HG03159 (cell line): Measurements from ENCODE around the gene KBTBD4.
A peak's percentile ranks its signal among the peaks of the same experiment; 100 is the strongest.
"Not testable (repeated sequence)": the region's sequence is repeated elsewhere in the genome, so short reads cannot be mapped to it uniquely, and the experiment has no call there.

Source experiments
- ATAC-seq: cut with Tn5 transposase; IDR thresholded peaks from one replicate; pipeline ENCODE4 v1.9.1; 2021; ENCODE audit warnings: mild to moderate bottlenecking, moderate library complexity; ENCODE audit not compliant: unreplicated experiment

KBTBD4 gene

DNA sequence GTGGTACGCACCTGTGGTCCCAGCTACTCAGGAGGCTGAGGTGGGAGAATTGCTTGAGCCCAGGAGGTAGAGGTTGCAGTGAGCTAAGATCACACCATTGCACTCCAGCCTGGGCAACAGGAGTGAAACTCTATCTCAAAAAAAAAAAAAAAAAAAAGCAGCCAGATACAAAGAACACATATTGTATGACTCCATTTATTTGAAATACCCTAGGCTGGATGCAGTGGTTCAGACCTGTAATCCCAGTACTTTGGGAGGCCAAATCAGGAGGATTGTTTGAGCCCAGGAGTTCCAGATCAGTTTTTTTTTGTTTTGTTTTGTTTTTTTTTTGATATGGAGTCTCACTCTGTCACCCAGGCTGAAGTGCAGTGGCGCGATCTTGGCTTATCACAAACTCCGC lies 16.4 kb downstream of the KBTBD4 start:
- not testable (repeated sequence) for ATAC-seq

- no peak for ATAC-seq
These were observed 18.3 kb downstream of the KBTBD4 start for GRCh38 chr11:47560426-47560825.

DNA sequence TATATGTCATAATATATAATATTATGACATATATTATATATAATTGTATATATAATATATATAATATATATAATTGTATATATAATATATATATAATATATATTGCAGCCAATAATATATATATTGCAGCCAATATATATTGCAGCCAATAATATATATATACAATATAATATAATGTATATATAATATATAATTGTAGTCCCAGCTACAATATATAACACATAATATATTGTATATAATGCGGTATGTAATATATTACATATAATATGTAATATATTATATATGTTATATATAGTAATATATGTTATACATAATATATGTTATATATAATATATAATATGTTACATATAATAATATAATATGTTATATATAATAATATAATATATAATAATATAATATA lies 20.1 kb downstream of the KBTBD4 start:
- no peak for ATAC-seq

DNA sequence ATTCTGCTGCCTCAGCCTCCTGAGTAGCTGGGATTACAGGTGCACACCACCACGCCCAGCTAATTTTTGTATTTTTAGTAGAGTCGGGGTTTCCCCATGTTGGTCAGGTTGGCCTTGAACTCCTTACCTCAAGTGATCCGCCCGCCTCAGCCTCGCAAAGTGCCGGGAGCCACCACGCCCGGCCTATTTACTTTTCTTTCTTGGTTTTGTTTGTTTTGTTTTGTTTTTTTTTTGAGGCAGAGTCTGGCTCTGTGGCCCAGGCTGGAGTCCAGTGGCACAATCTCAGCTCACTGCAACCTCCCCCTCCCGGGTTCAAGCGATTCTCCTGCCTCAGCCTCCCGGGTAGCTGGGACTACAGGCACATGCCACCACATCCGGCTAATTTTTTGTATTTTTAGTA lies 21.8 kb downstream of the KBTBD4 start:
- ATAC-seq = not testable (repeated sequence)

DNA sequence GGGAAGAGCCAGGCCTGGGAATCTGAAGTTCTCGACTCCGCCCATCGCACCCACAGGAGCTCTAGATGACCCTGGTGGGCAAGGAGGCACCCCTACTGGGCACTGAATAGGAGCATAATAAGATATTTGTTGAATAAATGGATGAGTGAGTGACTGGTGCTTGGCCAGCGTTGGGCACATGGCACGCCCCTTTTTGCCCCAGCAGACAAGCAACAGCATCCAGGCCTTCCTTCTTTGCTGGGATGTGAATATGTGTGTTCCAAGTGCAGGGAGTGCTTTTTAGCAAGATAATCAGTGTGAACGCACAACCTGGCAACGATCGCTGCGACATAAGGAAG lies 25.4 kb downstream of the KBTBD4 start:
- ATAC-seq = peak; percentile 29

DNA sequence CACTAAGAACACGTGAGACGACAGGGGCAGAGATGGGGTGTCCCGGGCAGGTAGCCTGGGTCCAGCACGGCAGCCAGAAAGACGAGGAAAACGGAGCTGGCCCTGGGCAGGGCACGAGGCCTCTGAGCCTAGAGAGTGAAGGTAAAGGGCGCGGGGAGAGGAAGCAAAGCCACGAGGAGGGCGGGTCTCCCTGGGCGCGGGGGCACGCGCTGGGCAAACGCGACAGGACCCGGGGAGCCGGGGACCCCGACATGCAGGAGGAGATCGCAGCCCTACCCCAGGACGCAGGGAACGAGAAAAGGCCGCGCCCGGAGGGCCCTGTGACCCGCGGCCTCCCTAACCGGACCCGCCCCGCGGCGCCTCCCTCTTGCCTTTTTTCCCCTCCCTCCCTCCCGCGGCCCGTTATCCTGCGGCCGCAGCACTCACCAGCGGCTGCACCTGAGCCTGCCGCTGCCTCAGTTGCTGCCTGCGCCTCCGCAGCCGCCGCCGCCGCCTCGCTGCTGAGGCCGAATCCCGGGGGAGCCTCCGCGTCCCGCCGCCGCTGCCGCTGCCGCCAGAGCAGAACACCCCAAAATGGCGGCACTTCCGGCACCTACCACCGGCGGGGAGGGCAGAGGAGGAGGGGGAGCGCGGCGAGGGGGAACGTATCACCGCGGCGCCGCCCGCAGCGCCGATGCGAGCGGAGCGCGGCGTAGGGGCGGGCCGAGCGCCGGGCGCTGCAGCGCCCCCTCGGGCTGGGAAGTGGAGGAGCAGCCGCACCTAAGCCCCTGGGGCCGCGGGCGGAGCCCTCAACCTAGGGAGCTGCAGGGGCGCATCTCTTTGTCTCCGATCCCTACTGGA lies 26.0 kb downstream of the KBTBD4 start, which contains the start of gene CELF1:
TSS of gene CELF1 (minus strand) at position 567 of the 840 bp plus-strand sequence. CDS start 53,609 bp downstream, outside the sequence.
- ATAC-seq = peak; percentile 87

- ATAC-seq = peak; percentile 3
These were observed 26.7 kb downstream of the KBTBD4 start for GRCh38 chr11:47552056-47552565.

- no peak for ATAC-seq
These were observed 27.7 kb downstream of the KBTBD4 start for GRCh38 chr11:47551086-47551485.

DNA sequence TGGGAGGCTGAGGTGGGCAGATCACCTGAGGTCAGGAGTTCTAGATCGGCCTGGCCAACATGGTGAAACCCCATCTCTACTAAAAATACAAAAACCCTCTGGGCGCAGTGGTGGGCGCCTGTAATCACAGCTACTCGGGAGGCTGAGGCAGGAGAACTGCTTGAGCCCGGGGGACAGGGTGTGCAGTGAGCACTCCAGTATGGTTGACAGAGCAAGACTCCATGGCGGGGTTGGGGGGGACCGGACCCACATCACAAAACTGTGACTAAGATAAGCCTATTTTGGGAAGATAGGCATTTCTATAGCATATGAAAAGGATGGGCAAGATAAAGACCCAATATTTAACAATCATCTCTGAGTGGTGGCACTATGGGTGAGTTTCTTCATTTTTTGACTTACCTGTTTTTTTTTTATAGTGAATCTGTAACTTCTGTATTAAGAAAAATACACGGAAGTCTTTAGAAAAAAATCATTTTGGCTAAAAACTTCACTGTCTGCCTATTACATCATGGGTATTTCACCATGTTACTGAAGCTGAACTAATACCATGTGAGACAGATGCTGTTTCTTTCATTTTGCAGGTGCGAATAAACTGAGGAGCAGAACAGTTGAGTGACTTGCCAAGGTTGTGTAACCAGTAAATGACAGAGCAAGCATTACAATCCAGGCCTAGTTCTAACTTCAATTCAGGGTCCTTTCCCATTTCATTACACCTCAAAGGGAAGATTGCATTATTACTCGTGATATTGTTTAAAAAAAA lies 28.3 kb downstream of the KBTBD4 start:
- no peak for ATAC-seq

GRCh38 chr11:47546274-47546673 lies 32.5 kb downstream of the KBTBD4 start:
- ATAC-seq = not testable (repeated sequence)

DNA sequence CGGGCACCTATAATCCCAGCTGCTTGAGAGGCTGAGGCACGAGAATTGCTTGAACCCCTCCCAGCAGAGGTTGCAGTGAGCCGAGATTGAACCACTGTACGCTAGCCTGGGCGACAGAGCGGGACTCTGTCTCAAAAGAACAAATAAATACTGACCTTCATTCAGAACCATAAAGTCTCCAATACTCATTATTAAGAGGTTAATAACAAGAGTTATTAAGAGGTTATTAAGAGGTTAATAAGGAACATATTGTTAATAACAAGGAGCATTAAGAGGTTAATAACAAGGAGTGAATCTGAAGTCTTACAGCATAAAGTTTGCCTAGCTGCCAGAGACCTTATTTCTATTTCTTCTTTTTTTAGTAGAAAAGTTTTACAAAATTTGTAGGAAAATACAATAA lies 33.5 kb downstream of the KBTBD4 start:
- no peak for ATAC-seq

GRCh38 chr11:47541070-47541469 lies 37.7 kb downstream of the KBTBD4 start:
- no peak for ATAC-seq

- ATAC-seq = no peak
These were observed 39.1 kb downstream of the KBTBD4 start for GRCh38 chr11:47539681-47540039.

DNA sequence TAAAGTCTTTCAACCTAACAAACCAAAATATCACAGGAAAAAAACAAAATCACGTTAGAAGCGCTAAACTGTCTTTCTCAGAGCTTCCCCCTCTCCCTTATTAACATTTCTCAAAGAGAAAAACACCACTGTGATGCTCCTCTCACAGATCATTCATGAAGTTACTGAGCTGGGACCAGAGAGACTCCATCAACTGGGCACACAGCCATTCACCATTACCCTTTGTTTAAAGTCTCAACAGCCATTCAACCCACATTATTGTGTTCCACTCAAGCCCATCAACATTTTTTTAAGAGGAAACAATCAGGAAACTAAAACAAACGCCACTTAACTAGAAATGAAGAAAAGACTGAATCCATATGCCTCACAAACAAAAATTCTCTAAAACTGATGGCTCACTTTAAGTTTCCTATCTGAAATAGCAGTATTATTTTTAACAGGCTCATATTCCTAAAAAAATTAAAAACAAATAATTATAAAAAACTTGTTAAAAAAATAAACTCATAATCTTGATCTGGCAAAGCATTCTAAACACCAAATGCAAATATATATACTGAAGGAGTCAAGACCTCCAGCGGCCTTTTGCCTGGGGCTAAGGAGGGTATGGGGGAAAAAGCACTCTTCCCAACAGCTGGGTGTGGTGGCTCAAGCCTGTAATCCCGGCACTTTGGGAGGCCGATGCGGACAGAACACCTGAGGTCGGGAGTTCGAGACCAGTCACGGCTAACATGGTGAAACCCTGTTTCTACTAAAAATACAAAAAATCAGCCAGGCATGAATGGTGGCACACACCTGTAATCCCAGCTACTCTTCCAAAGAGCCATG lies 39.8 kb downstream of the KBTBD4 start:
- no peak for ATAC-seq

DNA sequence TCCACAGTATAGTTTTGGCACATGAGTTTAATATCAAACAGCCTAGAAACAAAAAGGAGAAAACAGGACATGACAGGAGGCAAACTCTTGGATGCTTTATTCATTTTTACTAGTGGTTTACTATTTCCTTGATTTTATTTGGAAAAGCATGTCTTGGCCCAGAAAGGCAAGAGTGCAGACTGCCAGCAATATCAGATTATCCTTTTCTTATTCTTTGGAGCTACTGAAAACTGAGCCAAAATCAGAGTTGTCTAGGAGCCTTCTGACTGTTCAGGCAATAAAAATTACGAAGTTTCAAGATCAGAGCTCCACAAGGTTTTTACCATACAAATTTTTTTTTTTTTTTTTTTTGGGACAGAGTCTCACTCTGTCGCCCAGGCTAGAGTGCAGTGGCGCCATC lies 41.9 kb downstream of the KBTBD4 start:
- no peak for ATAC-seq

GRCh38 chr11:47534704-47535251 lies 44.0 kb downstream of the KBTBD4 start:
- no peak for ATAC-seq

DNA sequence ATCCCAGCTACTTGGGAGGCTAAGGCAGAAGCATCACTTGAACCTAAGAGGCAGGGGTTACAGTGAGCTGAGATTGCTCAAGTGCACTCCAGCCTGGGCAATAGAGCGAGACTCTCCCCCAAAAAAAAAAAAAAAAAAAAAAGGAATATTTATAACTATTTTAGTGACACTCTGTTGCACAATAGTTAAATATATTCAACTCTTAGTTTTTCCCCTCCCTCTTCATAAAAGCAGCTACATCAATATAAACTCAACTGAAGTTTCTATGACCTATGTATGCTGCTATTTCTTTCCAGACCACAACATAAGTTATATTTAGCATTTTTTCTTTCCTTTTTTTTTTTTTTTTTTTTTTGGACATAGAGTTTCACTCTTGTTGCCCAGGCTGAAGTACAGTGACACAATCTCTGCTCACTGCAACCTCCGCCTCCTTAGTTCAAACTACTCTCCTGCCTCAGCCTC lies 45.0 kb downstream of the KBTBD4 start:
- ATAC-seq = no peak

- ATAC-seq = no peak
These were observed 46.1 kb downstream of the KBTBD4 start for GRCh38 chr11:47532597-47533213.

DNA sequence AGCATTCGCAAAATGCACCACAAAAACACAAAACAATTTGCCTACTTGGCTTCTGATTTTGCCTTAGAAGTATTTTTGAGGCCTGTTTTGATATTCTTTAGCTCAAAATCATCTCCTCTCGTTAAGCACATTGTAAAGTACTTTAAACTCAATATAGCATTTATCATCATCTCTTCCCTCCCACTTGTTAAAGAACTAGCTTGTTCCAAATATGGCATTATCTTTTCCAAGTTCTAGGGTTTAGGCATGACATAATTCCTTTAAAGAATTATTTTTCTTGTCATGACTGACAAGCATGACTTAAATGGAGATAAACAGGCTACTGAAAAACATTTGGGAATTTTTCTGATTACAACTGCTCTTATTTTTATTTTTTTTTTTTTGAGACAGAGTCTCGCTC lies 47.1 kb downstream of the KBTBD4 start:
- ATAC-seq = no peak

GRCh38 chr11:47530721-47531120 lies 48.0 kb downstream of the KBTBD4 start:
- not testable (repeated sequence) for ATAC-seq
